ES-I3 (cell line): Measurements from ENCODE around the gene CNPY3.
A peak's percentile ranks its signal among the peaks of the same experiment; 100 is the strongest.
"Not testable (repeated sequence)": the region's sequence is repeated elsewhere in the genome, so short reads cannot be mapped to it uniquely, and the experiment has no call there.

Experiments used
- H3K36me3 ChIP-seq: 2 replicates; pipeline ENCODE4 v1.6.1; 2013; ENCODE audit warnings: mild to moderate bottlenecking, low read length, control low read depth, moderate library complexity; ENCODE audit not compliant: insufficient read depth
- H3K4me1 ChIP-seq: 2 replicates; pipeline ENCODE4 v1.6.1; 2013; ENCODE audit warnings: mild to moderate bottlenecking, control low read depth, low read length; ENCODE audit not compliant: insufficient read depth
- H3K9ac ChIP-seq: 2 replicates; pipeline ENCODE4 v1.6.1; 2013; ENCODE audit warnings: low read depth, mild to moderate bottlenecking, low read length, moderate library complexity
- H3K9me3 ChIP-seq: 2 replicates; pipeline ENCODE4 v1.6.1; 2013; ENCODE audit warnings: mild to moderate bottlenecking, low read length, moderate library complexity; ENCODE audit not compliant: control insufficient read depth, insufficient read depth

The CNPY3 gene

GRCh38 chr6:42928986-42929820 is at the start of gene CNPY3:
Gene CNPY3, plus strand, starts transcription at chr6:42929480. Its CDS starts 91 bp downstream, at chr6:42929571.
- H3K36me3 ChIP-seq: no peaks in the 10 kb centered on the region; the same call in 1 of the 2 replicates
- peaks cover 14% of the 10 kb centered on the region; the same call in 1 of the 2 replicates for H3K4me1 ChIP-seq
- H3K9me3 ChIP-seq: no peaks in the 10 kb centered on the region
- peak within 1 kb of the TSS; percentile 84 for H3K9ac ChIP-seq

GRCh38 chr6:42880240-42880817 is 49.0 kb upstream of the CNPY3 start:
- not testable (repeated sequence) for H3K4me1 ChIP-seq, H3K9me3 ChIP-seq
- peak overlapping the region; percentile 75 for H3K9ac ChIP-seq
- peaks cover 26% of the 10 kb centered on the region for H3K36me3 ChIP-seq

- Histone ChIP-seq H3K36me3 (peaks cover 30% of the 10 kb centered on the region), H3K9ac (peak overlapping the region; percentile 75)
- not testable (repeated sequence) for H3K4me1 ChIP-seq, H3K9me3 ChIP-seq
Observed at GRCh38 chr6:42880871-42881270, 48.4 kb upstream of the CNPY3 start.

- no peaks in the 10 kb centered on the region for H3K9me3 ChIP-seq
- peaks cover 32% of the 10 kb centered on the region for H3K36me3 ChIP-seq
- no peaks in the 10 kb centered on the region for H3K4me1 ChIP-seq
- no peak overlapping the region for H3K9ac ChIP-seq
Observed at GRCh38 chr6:42885702-42886101, 43.6 kb upstream of the CNPY3 start.

- H3K36me3 ChIP-seq: peaks cover 25% of the 10 kb centered on the region
- H3K4me1 ChIP-seq, H3K9me3 ChIP-seq, H3K9ac ChIP-seq: not testable (repeated sequence)
Observed at GRCh38 chr6:42888201-42888600, 41.1 kb upstream of the CNPY3 start.

GRCh38 chr6:42889815-42890214 is 39.5 kb upstream of the CNPY3 start:
- H3K36me3 ChIP-seq: peaks cover 10% of the 10 kb centered on the region; the same call in 1 of the 2 replicates
- H3K4me1 ChIP-seq: no peaks in the 10 kb centered on the region
- no peaks in the 10 kb centered on the region for H3K9me3 ChIP-seq
- peak overlapping the region; percentile 69 for H3K9ac ChIP-seq

- Histone ChIP-seq H3K9me3 (no peaks in the 10 kb centered on the region), H3K36me3 (peaks cover 4% of the 10 kb centered on the region; the same call in 1 of the 2 replicates), H3K9ac (peak overlapping the region; percentile 69), H3K4me1 (no peaks in the 10 kb centered on the region)
Observed at GRCh38 chr6:42890311-42891198, 38.7 kb upstream of the CNPY3 start.

GRCh38 chr6:42891199-42891722 is 38.0 kb upstream of the CNPY3 start:
- peak overlapping the region; percentile 69 for H3K9ac ChIP-seq
- H3K4me1 ChIP-seq: no peaks in the 10 kb centered on the region

GRCh38 chr6:42894041-42894828 is 35.0 kb upstream of the CNPY3 start:
- not testable (repeated sequence) for H3K36me3 ChIP-seq, H3K9me3 ChIP-seq, H3K4me1 ChIP-seq, H3K9ac ChIP-seq

More at GRCh38 chr6:42891199-42891722, 38.0 kb upstream of the CNPY3 start:
- Histone ChIP-seq H3K9me3 (no peaks in the 10 kb centered on the region), H3K36me3 (no peaks in the 10 kb centered on the region; the same call in 1 of the 2 replicates)

GRCh38 chr6:42896178-42896719 is 33.0 kb upstream of the CNPY3 start:
- no peaks in the 10 kb centered on the region for H3K9me3 ChIP-seq
- no peaks in the 10 kb centered on the region for H3K36me3 ChIP-seq
- H3K9ac ChIP-seq: no peak overlapping the region

GRCh38 chr6:42898891-42899361 is 30.4 kb upstream of the CNPY3 start:
- H3K9me3 ChIP-seq: no peaks in the 10 kb centered on the region
- peak overlapping the region; percentile 27; the same call in 1 of the 2 replicates for H3K9ac ChIP-seq
- no peaks in the 10 kb centered on the region for H3K36me3 ChIP-seq
- H3K4me1 ChIP-seq: peaks cover 4% of the 10 kb centered on the region; the same call in 1 of the 2 replicates

More at GRCh38 chr6:42896178-42896719, 33.0 kb upstream of the CNPY3 start:
- peaks cover 4% of the 10 kb centered on the region; the same call in 1 of the 2 replicates for H3K4me1 ChIP-seq

- H3K4me1 ChIP-seq: peaks cover 4% of the 10 kb centered on the region; the same call in 1 of the 2 replicates
- no peak overlapping the region for H3K9ac ChIP-seq
- no peaks in the 10 kb centered on the region for H3K36me3 ChIP-seq
- no peaks in the 10 kb centered on the region for H3K9me3 ChIP-seq
Observed at GRCh38 chr6:42899871-42900270, 29.4 kb upstream of the CNPY3 start.

GRCh38 chr6:42901538-42901957 is 27.7 kb upstream of the CNPY3 start:
- H3K4me1 ChIP-seq: peaks cover 4% of the 10 kb centered on the region; the same call in 1 of the 2 replicates
- no peaks in the 10 kb centered on the region for H3K36me3 ChIP-seq
- H3K9me3 ChIP-seq: no peaks in the 10 kb centered on the region
- no peak overlapping the region for H3K9ac ChIP-seq
